ENCODE results near the gene DIS3L2.

Gene DIS3L2

DNA sequence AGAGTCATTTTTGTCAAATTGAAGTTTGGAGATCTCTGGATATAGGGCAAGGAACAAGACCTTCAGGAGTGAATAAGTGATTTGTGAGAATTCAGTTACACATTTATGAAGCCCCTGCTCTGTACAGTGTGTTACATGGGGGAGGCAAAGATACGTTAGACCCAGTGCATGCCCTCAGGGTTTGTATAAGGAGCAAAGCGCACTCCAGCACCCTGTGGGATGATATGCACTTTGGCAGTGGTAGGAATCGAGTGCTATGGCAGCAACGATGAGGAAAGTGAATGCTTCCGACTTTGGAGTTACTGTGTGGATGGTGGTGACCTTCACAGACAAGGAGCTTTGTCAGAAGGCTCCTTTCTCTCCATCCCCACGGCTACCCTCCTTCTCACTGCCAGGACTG, 342.7 kb downstream of the DIS3L2 start:
- TF ChIP-seq ZNF384 (IDR thresholded peaks at IDR 0.05) (no peak), TARDBP (IDR thresholded peaks at IDR 0.05) (no peak), BHLHE40 (IDR thresholded peaks at IDR 0.05; ENCODE audit: borderline replicate concordance) (no peak), ELF4 (IDR thresholded peaks at IDR 0.05) (no peak), ARNT (IDR thresholded peaks at IDR 0.05) (no peak), NFRKB (IDR thresholded peaks at IDR 0.05) (no peak), FOXA1 (IDR thresholded peaks at IDR 0.05) (no peak), HDGF (IDR thresholded peaks at IDR 0.05; ENCODE audit: borderline replicate concordance) (no peak), SUZ12 (IDR thresholded peaks at IDR 0.05) (no peak), SP1 (IDR thresholded peaks at IDR 0.05) (no peak), FOXK2 (IDR thresholded peaks at IDR 0.05) (no peak), CTBP1 (IDR thresholded peaks at IDR 0.05; ENCODE audit: borderline replicate concordance) (no peak)
- TF ChIP-seq, protein P1, sequence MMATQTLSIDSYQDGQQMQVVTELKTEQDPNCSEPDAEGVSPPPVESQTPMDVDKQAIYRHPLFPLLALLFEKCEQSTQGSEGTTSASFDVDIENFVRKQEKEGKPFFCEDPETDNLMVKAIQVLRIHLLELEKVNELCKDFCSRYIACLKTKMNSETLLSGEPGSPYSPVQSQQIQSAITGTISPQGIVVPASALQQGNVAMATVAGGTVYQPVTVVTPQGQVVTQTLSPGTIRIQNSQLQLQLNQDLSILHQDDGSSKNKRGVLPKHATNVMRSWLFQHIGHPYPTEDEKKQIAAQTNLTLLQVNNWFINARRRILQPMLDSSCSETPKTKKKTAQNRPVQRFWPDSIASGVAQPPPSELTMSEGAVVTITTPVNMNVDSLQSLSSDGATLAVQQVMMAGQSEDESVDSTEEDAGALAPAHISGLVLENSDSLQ (IDR thresholded peaks at IDR 0.05): no peak
- ChIA-PET CTCF (no interaction called here), POLR2A (no interaction called here)
- DNase-seq (ENCODE audit: extremely low spot score): no peak

DNA sequence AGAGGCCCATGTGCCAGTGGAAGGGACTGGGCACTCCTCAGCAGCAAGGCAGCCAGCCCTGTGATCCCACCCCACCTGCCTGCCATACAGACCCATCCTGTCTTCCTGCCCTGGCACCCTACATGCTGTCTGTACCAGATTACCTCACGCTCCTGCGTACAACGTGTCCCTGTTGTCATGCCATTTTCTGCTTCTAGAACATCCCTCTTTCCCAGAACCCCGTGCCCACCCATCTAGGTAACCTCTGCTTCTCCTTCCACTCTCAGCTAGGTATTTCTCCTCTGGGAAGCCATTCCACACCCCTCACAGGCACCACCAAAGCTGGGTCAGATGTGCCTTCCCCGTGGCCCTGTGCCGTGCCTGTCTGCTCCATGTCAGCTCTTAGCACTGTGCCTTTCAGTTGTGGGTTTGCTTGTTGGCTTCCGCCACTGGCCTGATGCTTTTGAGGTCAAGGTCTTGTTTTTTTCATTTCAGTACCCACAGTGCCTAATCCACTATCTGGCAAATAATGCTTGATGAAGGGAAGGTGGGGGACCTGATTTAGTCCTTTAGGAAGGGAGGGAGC, 345.3 kb downstream of the DIS3L2 start:
- DNase-seq (ENCODE audit: extremely low spot score): no peak
- TF ChIP-seq ARNT (IDR thresholded peaks at IDR 0.05) (no peak), NFRKB (IDR thresholded peaks at IDR 0.05) (no peak)
- ChIA-PET CTCF (no interaction called here), POLR2A (no interaction called here)

DNA sequence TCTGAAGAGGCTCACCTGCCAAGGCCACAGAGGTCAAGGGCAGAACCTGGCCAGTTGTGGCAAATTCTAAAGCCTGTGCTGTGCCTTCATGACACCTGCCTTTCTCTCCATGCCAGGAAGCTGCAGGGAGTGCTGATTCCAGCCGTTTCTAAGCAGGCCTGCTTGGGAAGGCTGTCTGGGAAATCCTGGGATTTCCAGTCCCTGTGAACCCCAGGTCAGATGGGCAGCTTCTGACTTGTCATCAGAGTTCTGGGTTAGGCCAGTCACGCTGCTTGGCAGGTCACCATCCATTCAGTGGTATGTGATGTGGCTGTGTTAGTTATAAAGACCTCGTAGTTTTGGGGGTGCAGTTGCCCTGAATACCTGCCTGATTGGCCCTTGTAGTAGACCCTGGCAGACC, 346.3 kb downstream of the DIS3L2 start:
- DNase-seq (ENCODE audit: extremely low spot score): no peak
- TF ChIP-seq, protein P1 (IDR thresholded peaks at IDR 0.05): no peak
- TF ChIP-seq ARNT (IDR thresholded peaks at IDR 0.05) (no peak), FOXA1 (IDR thresholded peaks at IDR 0.05) (no peak), ZNF384 (IDR thresholded peaks at IDR 0.05) (no peak), HDGF (IDR thresholded peaks at IDR 0.05; ENCODE audit: borderline replicate concordance) (no peak), BHLHE40 (IDR thresholded peaks at IDR 0.05; ENCODE audit: borderline replicate concordance) (no peak), L3MBTL2 (conservative IDR thresholded peaks at IDR 0.05) (no peak), LEF1 (IDR thresholded peaks at IDR 0.05; ENCODE audit: borderline replicate concordance) (no peak), ELF4 (IDR thresholded peaks at IDR 0.05) (no peak), FOXM1 (IDR thresholded peaks at IDR 0.05; ENCODE audit: borderline replicate concordance) (no peak), SUZ12 (IDR thresholded peaks at IDR 0.05) (no peak), CTBP1 (IDR thresholded peaks at IDR 0.05; ENCODE audit: borderline replicate concordance) (no peak), SP1 (IDR thresholded peaks at IDR 0.05) (no peak), TARDBP (IDR thresholded peaks at IDR 0.05) (no peak), NFRKB (IDR thresholded peaks at IDR 0.05) (no peak), FOXK2 (IDR thresholded peaks at IDR 0.05) (no peak)
- CTCF ChIA-PET: no interaction called here
- POLR2A ChIA-PET: no interaction called here

DNA sequence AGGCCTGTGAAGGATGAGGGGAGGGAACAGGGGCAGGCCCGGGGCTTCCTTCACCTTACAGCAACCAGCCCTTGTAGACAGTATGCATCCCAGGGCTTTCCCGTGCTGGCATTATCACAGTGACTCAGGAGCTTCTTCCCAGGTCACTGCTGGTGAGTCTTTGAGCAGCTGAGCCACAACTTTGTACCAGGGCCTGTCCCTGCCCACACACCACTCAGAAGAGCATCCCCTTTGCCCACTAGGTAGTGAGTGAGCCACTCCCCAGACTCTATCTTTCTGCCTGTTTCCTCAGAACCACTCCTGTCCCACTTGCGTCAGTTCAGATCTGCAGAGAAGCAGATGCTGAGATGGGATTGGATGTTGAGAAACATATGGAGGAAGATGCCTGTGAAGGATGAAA, 347.5 kb downstream of the DIS3L2 start:
- no peak for TF ChIP-seq BHLHE40 (IDR thresholded peaks at IDR 0.05; ENCODE audit: borderline replicate concordance)
- TF ChIP-seq FOXM1 (IDR thresholded peaks at IDR 0.05; ENCODE audit: borderline replicate concordance): no peak
- TF ChIP-seq TARDBP (IDR thresholded peaks at IDR 0.05): no peak
- TF ChIP-seq ELF4 (IDR thresholded peaks at IDR 0.05): no peak
- TF ChIP-seq, protein P1 (IDR thresholded peaks at IDR 0.05): no peak
- TF ChIP-seq SP1 (IDR thresholded peaks at IDR 0.05): no peak
- no peak for TF ChIP-seq LEF1 (IDR thresholded peaks at IDR 0.05; ENCODE audit: borderline replicate concordance)
- no peak for TF ChIP-seq HDGF (IDR thresholded peaks at IDR 0.05; ENCODE audit: borderline replicate concordance)
- no peak for TF ChIP-seq L3MBTL2 (conservative IDR thresholded peaks at IDR 0.05)
- no peak for TF ChIP-seq ARNT (IDR thresholded peaks at IDR 0.05)
- TF ChIP-seq ZNF384 (IDR thresholded peaks at IDR 0.05): no peak
- TF ChIP-seq SUZ12 (IDR thresholded peaks at IDR 0.05): no peak
- no peak for TF ChIP-seq FOXK2 (IDR thresholded peaks at IDR 0.05)
- no peak for TF ChIP-seq NFRKB (IDR thresholded peaks at IDR 0.05)
- no peak for TF ChIP-seq FOXA1 (IDR thresholded peaks at IDR 0.05)
- TF ChIP-seq CTBP1 (IDR thresholded peaks at IDR 0.05; ENCODE audit: borderline replicate concordance): no peak
- CTCF ChIA-PET: no interaction called here

GRCh38 chr2:232309592-232309991, 348.1 kb downstream of the DIS3L2 start:
- no peak for DNase-seq (ENCODE audit: extremely low spot score)
- CTCF ChIA-PET: interaction anchor here (0.9 to 1.0 kb wide), 2 partner anchors 14 to 17 kb away, joined by 3 to 4 read pairs; no protein-coding TSS in a partner anchor
- TF ChIP-seq LEF1 (IDR thresholded peaks at IDR 0.05; ENCODE audit: borderline replicate concordance): no peak
- no peak for TF ChIP-seq ELF4 (IDR thresholded peaks at IDR 0.05)
- TF ChIP-seq CTBP1 (IDR thresholded peaks at IDR 0.05; ENCODE audit: borderline replicate concordance): no peak
- no peak for TF ChIP-seq ARNT (IDR thresholded peaks at IDR 0.05)
- TF ChIP-seq SP1 (IDR thresholded peaks at IDR 0.05): no peak
- TF ChIP-seq, protein P1 (IDR thresholded peaks at IDR 0.05): no peak
- no peak for TF ChIP-seq TARDBP (IDR thresholded peaks at IDR 0.05)
- TF ChIP-seq FOXA1 (IDR thresholded peaks at IDR 0.05): no peak
- no peak for TF ChIP-seq FOXM1 (IDR thresholded peaks at IDR 0.05; ENCODE audit: borderline replicate concordance)
- no peak for TF ChIP-seq SUZ12 (IDR thresholded peaks at IDR 0.05)
- TF ChIP-seq L3MBTL2 (conservative IDR thresholded peaks at IDR 0.05): no peak
- no peak for TF ChIP-seq NFRKB (IDR thresholded peaks at IDR 0.05)
- no peak for TF ChIP-seq BHLHE40 (IDR thresholded peaks at IDR 0.05; ENCODE audit: borderline replicate concordance)
- TF ChIP-seq ZNF384 (IDR thresholded peaks at IDR 0.05): no peak
- TF ChIP-seq FOXK2 (IDR thresholded peaks at IDR 0.05): no peak
- POLR2A ChIA-PET: no interaction called here

More for the DNA sequence above, 347.5 kb downstream of the DIS3L2 start:
- POLR2A ChIA-PET: no interaction called here
- no peak for DNase-seq (ENCODE audit: extremely low spot score)

All from HEK293T (cell line).